Osteoblast (primary cell): ENCODE results near the gene PERM1. TPM values are rescaled to one million over a fixed set of nuclear protein-coding genes. Genes with fewer than 3 reads are reported as not detected.
A peak's percentile ranks its signal among the peaks of the same experiment; 100 is the strongest.
"Not testable (repeated sequence)": the region's sequence is repeated elsewhere in the genome, so short reads cannot be mapped to it uniquely, and the experiment has no call there.

ENCODE experiments used
- DNase-seq: peaks from one replicate; pipeline ENCODE4 v3.0.0; 2011; ENCODE audit warnings: low spot score, mixed read lengths; ENCODE audit not compliant: insufficient read length; ENCODE audit errors: missing footprints
- H2AFZ ChIP-seq: 2 replicates; pipeline ENCODE4 v1.6.0; 2011; ENCODE audit warnings: mild to moderate bottlenecking, low read length
- H3K27ac ChIP-seq: 2 replicates; pipeline ENCODE4 v1.5.1; 2011; ENCODE audit warnings: mild to moderate bottlenecking, low read depth, low read length, moderate library complexity
- H3K27me3 ChIP-seq: 2 replicates; pipeline ENCODE4 v1.6.0; 2012; ENCODE audit warnings: mild to moderate bottlenecking, control low read depth, inconsistent platforms, low read length, moderate library complexity; ENCODE audit not compliant: insufficient read depth
- H3K36me3 ChIP-seq: 2 replicates; pipeline ENCODE4 v1.5.1; 2011; ENCODE audit warnings: mild to moderate bottlenecking, low read length, control low read depth, moderate library complexity; ENCODE audit not compliant: insufficient read depth
- H3K4me1 ChIP-seq: 2 replicates; pipeline ENCODE4 v1.5.1; 2011; ENCODE audit warnings: mild to moderate bottlenecking, low read length, control low read depth, moderate library complexity; ENCODE audit not compliant: insufficient read depth
- H3K4me2 ChIP-seq: 2 replicates; pipeline ENCODE4 v1.6.0; 2011; ENCODE audit warnings: mild to moderate bottlenecking, low read length; ENCODE audit not compliant: insufficient read depth
- H3K4me3 ChIP-seq: fragments of 200-600 bp; sonication (generic); 3 replicates; pipeline ENCODE4 v1.5.1; 2012; ENCODE audit warnings: mild to moderate bottlenecking, low read length, inconsistent platforms; ENCODE audit not compliant: insufficient read depth
- H3K79me2 ChIP-seq: 2 replicates; pipeline ENCODE4 v1.6.0; 2012; ENCODE audit warnings: mild to moderate bottlenecking, low read length, control low read depth, inconsistent platforms; ENCODE audit not compliant: insufficient read depth
- H3K9me3 ChIP-seq: 2 replicates; pipeline ENCODE4 v1.5.1; 2011; ENCODE audit warnings: low read depth, low read length, control low read depth
- H4K20me1 ChIP-seq: 2 replicates; pipeline ENCODE4 v1.6.0; 2012; ENCODE audit warnings: mild to moderate bottlenecking, low read length, control low read depth; ENCODE audit not compliant: insufficient read depth
- total RNA-seq: library from RNA; depleted of rRNA; stranded (reverse); fragments of >200 nt; gene quantifications from 2 replicates; pipeline ENCODE4 v1.2.3, GENCODE V29; 2012
- TF ChIP-seq, protein P1 (sequence below): IDR thresholded peaks from 2 replicates; pipeline ENCODE4 v1.5.1; 2011; ENCODE audit warnings: mild to moderate bottlenecking, low read depth, low read length, moderate library complexity; ENCODE audit errors: extremely low read depth

PERM1 gene, protein sequence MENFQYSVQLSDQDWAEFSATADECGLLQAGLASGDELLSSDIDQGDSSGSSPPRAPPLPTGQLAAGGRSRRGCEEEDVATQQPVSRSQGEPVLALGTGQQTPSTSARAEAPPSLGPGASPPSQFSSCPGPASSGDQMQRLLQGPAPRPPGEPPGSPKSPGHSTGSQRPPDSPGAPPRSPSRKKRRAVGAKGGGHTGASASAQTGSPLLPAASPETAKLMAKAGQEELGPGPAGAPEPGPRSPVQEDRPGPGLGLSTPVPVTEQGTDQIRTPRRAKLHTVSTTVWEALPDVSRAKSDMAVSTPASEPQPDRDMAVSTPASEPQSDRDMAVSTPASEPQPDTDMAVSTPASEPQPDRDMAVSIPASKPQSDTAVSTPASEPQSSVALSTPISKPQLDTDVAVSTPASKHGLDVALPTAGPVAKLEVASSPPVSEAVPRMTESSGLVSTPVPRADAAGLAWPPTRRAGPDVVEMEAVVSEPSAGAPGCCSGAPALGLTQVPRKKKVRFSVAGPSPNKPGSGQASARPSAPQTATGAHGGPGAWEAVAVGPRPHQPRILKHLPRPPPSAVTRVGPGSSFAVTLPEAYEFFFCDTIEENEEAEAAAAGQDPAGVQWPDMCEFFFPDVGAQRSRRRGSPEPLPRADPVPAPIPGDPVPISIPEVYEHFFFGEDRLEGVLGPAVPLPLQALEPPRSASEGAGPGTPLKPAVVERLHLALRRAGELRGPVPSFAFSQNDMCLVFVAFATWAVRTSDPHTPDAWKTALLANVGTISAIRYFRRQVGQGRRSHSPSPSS
- not detected in 2 replicates for total RNA-seq

DNA sequence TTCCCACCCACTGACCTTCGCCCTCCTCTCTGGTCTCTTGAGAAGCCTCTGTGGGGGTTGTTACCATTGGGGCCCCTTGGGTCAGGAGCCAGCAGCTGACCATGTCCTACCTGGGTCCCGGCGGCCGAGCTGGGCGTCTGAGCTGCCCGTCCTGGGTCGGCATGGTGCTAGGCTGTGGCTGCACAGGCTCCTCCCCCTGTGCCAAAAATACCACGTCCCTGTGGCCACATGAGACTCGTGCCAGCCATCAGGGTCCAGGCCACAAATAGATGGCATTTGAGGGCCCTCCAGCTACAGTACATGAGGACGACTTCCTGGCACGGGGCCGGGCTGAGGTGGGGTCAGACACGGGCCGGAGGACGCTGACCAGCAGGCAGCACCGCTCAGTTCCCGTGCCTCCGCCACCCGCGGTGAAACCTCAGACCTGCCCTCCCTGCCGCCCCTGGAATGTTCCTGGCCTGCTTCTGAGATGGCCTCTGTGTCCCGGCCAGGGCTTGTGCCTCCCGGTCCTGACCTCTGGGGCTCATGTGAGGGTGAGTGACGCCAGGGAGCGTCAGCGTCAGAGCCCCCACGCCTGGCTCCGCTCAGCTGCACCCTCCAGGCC is at the start of gene PERM1:
TSS of gene PERM1 (minus strand) at position 139 of the 604 bp plus-strand sequence. CDS start 1,064 bp downstream, outside the sequence.
- H3K4me2 ChIP-seq: no peak within 1 kb of the TSS
- peaks cover 3% of the 10 kb centered on the region for H3K27me3 ChIP-seq
- no peaks in the 10 kb centered on the region for H3K36me3 ChIP-seq
- H2AFZ ChIP-seq: no peak within 1 kb of the TSS
- H3K79me2 ChIP-seq: no peaks in the 10 kb centered on the region
- H3K4me1 ChIP-seq: no peaks in the 10 kb centered on the region
- no peaks in the 10 kb centered on the region for H3K9me3 ChIP-seq
- TF ChIP-seq, protein P1, sequence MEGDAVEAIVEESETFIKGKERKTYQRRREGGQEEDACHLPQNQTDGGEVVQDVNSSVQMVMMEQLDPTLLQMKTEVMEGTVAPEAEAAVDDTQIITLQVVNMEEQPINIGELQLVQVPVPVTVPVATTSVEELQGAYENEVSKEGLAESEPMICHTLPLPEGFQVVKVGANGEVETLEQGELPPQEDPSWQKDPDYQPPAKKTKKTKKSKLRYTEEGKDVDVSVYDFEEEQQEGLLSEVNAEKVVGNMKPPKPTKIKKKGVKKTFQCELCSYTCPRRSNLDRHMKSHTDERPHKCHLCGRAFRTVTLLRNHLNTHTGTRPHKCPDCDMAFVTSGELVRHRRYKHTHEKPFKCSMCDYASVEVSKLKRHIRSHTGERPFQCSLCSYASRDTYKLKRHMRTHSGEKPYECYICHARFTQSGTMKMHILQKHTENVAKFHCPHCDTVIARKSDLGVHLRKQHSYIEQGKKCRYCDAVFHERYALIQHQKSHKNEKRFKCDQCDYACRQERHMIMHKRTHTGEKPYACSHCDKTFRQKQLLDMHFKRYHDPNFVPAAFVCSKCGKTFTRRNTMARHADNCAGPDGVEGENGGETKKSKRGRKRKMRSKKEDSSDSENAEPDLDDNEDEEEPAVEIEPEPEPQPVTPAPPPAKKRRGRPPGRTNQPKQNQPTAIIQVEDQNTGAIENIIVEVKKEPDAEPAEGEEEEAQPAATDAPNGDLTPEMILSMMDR: no peak
- no peak within 1 kb of the TSS for H3K4me3 ChIP-seq
- no peaks in the 10 kb centered on the region for H4K20me1 ChIP-seq
- peak; percentile 80 for DNase-seq
- no peak within 1 kb of the TSS for H3K27ac ChIP-seq

DNA sequence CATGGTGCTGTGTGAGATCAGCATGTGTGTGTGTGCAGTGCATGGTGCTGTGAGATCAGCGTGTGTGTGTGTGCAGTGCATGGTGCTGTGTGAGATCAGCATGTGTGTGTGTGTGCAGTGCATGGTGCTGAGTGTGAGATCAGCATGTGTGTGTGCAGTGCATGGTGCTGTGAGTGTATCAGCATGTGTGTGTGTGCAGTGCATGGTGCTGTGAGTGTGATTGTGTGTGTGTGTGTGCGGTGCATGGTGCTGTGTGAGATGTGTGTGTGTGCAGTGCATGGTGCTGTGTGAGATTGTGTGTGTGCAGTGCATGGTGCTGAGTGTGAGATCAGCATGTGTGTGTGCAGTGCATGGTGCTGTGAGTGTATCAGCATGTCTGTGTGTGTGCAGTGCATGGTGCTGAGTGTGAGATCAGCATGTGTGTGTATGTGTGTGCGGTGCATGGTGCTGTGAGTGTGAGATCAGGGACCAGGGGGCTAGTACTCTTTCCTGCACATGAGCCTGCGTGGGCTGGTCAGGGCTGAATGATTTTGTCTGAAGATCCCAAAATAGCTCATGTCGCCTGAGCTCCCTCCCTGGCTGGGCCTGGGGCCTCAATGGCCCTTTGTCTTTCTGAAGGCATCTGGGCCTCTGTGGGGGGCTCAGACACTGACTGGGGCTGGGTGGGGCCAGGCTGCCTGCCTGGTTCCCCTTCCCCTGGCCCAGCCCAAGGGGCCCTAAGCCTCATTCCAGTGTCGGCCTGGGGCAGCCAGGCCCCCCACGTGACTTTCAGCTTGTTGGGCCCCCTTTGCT is 49.2 kb upstream of the PERM1 start:
- H3K27ac ChIP-seq, H2AFZ ChIP-seq, H3K4me1 ChIP-seq, H3K36me3 ChIP-seq, H3K4me2 ChIP-seq, DNase-seq, H3K9me3 ChIP-seq, H3K4me3 ChIP-seq, H4K20me1 ChIP-seq, H3K79me2 ChIP-seq: not testable (repeated sequence)
- H3K27me3 ChIP-seq: peaks cover 20% of the 10 kb centered on the region

DNA sequence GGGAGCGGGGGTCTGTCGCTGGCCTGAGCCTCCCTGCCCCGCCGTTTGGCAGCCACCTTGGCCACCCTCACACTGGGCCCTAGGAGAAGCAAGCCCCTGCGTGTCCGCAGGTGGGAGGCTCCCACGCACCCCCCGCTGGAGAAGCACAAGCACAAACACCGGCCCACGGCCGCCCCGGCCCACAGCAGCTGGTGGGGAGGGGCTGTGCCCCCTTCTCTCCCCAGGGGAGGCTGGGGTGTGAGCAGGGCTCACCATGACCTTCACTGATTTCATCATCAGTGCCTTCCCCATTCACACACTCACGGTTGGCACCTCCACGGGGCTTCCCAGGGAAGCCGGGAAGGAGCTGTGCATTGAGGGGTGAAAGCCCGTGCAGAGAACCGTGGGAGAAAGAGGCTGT is 45.9 kb upstream of the PERM1 start:
- H3K27ac ChIP-seq: no peak overlapping the region
- no peak overlapping the region for H3K4me2 ChIP-seq
- no peak for DNase-seq
- no peaks in the 10 kb centered on the region for H3K79me2 ChIP-seq
- H3K9me3 ChIP-seq: no peaks in the 10 kb centered on the region
- peaks cover 9% of the 10 kb centered on the region for H3K27me3 ChIP-seq
- peaks cover 10% of the 10 kb centered on the region for H4K20me1 ChIP-seq
- H3K4me3 ChIP-seq: no peak overlapping the region
- TF ChIP-seq, protein P1: no peak
- H3K36me3 ChIP-seq: no peaks in the 10 kb centered on the region
- no peaks in the 10 kb centered on the region for H3K4me1 ChIP-seq
- H2AFZ ChIP-seq: no peak overlapping the region
